A673 (cell line): ENCODE measurements around the gene DGKH. TPM values are rescaled to one million over a fixed set of nuclear protein-coding genes. Genes with fewer than 3 reads are reported as not detected.

Source experiments
- BruUV-seq: library from RNA; stranded (reverse); fragments of 400-500 nt; replicated peaks from 2 replicates; lab custom pipeline; 2021; lab: Mats Ljungman, UMichigan
- CTCF ChIA-PET: fragments of 300-600 bp; sonication (Branson Sonifier 250); formaldehyde crosslinking; loops from one replicate; lab custom pipeline; 2022; ENCODE audit warnings: antibody characterized with exemption; lab: Charles Lee
- POLR2A ChIA-PET: fragments of 300-600 bp; sonication (Branson Sonifier 250); formaldehyde crosslinking; loops from one replicate; lab custom pipeline; 2022; ENCODE audit warnings: antibody characterized with exemption; ENCODE audit not compliant: low non-redundant PET; lab: Charles Lee
- DNase-seq: peaks from one replicate; pipeline ENCODE4 v3.0.0-alpha.2; 2015; ENCODE audit warnings: low spot score
- H3K27ac ChIP-seq: fragments of 200-600 bp; sonication (generic); 2 replicates; pipeline ENCODE4 v1.5.1; 2016; ENCODE audit warnings: mixed run types, low read depth, mild to moderate bottlenecking, mixed read lengths, antibody characterized with exemption, low read length; ENCODE audit not compliant: poor library complexity, severe bottlenecking
- H3K27me3 ChIP-seq: fragments of 200-600 bp; sonication (generic); replicated peaks from 2 replicates; pipeline ENCODE4 v1.6.1; 2017; ENCODE audit warnings: mixed run types, low read depth, mild to moderate bottlenecking, mixed read lengths, antibody characterized with exemption, low read length; ENCODE audit not compliant: insufficient read depth, poor library complexity
- H3K36me3 ChIP-seq: fragments of 200-600 bp; sonication (generic); 2 replicates; pipeline ENCODE4 v1.6.1; 2016; ENCODE audit warnings: mixed run types, mild to moderate bottlenecking, mixed read lengths, antibody characterized with exemption, low read length; ENCODE audit not compliant: insufficient read depth, poor library complexity, severe bottlenecking
- H3K4me1 ChIP-seq: fragments of 200-600 bp; sonication (generic); 2 replicates; pipeline ENCODE4 v1.6.1; 2017; ENCODE audit warnings: mixed run types, mild to moderate bottlenecking, mixed read lengths, antibody characterized with exemption, low read length; ENCODE audit not compliant: insufficient read depth, poor library complexity, severe bottlenecking
- H3K4me3 ChIP-seq: fragments of 200-600 bp; sonication (generic); 2 replicates; pipeline ENCODE4 v1.5.1; 2016; ENCODE audit warnings: low read depth, mixed run types, mild to moderate bottlenecking, mixed read lengths, low read length; ENCODE audit not compliant: poor library complexity, severe bottlenecking
- H3K9me3 ChIP-seq: fragments of 200-600 bp; sonication (generic); 2 replicates; pipeline ENCODE4 v1.6.1; 2016; ENCODE audit warnings: mixed run types, low read depth, mild to moderate bottlenecking, mixed read lengths, antibody characterized with exemption, low read length; ENCODE audit not compliant: poor library complexity, severe bottlenecking
- CTCF ChIP-seq: fragments of 300-800, 200-600 bp; sonication (generic); conservative IDR thresholded peaks from 2 replicates; pipeline ENCODE4 v1.5.1; 2017; ENCODE audit warnings: low read depth, mild to moderate bottlenecking, antibody characterized with exemption, low read length, moderate library complexity, mixed read lengths
- EZH2 ChIP-seq: fragments of 200-600 bp; sonication (generic); IDR thresholded peaks from 2 replicates; pipeline ENCODE4 v1.6.1; 2017; ENCODE audit warnings: borderline replicate concordance, low read depth, mild to moderate bottlenecking, mixed read lengths, antibody characterized with exemption, low read length; ENCODE audit not compliant: poor library complexity, severe bottlenecking
- intact Hi-C: fragments of 100-400 bp; cut with micrococcal nuclease; formaldehyde crosslinking; loops from one replicate; pipeline ENCODE4 v1.10.0; 2022; ENCODE audit not compliant: unreplicated experiment
- total RNA-seq: library from RNA; stranded (reverse); gene quantifications from 2 replicates; pipeline ENCODE4 v1.2.3, GENCODE V29; 2021

Gene DGKH
- total RNA-seq, 1 experiment from 2014 or later, result 13.8 TPM

GRCh38 chr13:42108217-42108616 is 59.8 kb downstream of the DGKH start:
- H3K4me3 ChIP-seq, result no peak overlapping the region
- H3K9me3 ChIP-seq, result no peaks in the 10 kb centered on the region
- ChIA-PET CTCF (no interaction called here), POLR2A (no interaction called here)
- H3K27me3 ChIP-seq, result no peaks in the 10 kb centered on the region
- TF ChIP-seq CTCF, result no peak
- TF ChIP-seq EZH2, result no peak
- intact Hi-C loops, result no loop called here
- no peak for DNase-seq
- no peaks in the 10 kb centered on the region for H3K36me3 ChIP-seq
- no TSS peak for BruUV-seq
- H3K4me1 ChIP-seq, result no peaks in the 10 kb centered on the region
- no peak overlapping the region for H3K27ac ChIP-seq

- Histone ChIP-seq H3K27ac (no peak overlapping the region), H3K4me1 (no peaks in the 10 kb centered on the region), H3K36me3 (no peaks in the 10 kb centered on the region), H3K9me3 (no peaks in the 10 kb centered on the region), H3K27me3 (no peaks in the 10 kb centered on the region), H3K4me3 (no peak overlapping the region)
- TF ChIP-seq CTCF, result no peak
- TF ChIP-seq EZH2, result no peak
- no TSS peak for BruUV-seq
- DNase-seq, result no peak
- intact Hi-C loops, result loop anchor here (2.0 to 10.0 kb wide), 3 partner anchors 205 to 725 kb away; no protein-coding TSS in a partner anchor
- ChIA-PET POLR2A (no interaction called here), CTCF (no interaction called here)
Observed at GRCh38 chr13:42109957-42110356, 61.5 kb downstream of the DGKH start.

- ChIA-PET POLR2A (no interaction called here), CTCF (no interaction called here)
- no peak overlapping the region for H3K4me3 ChIP-seq
- TF ChIP-seq EZH2 (no peak), CTCF (peak; percentile 76)
- no peaks in the 10 kb centered on the region for H3K4me1 ChIP-seq
- DNase-seq, result peak; percentile 80
- H3K27me3 ChIP-seq, result no peaks in the 10 kb centered on the region
- no peaks in the 10 kb centered on the region for H3K36me3 ChIP-seq
- H3K27ac ChIP-seq, result no peak overlapping the region
- intact Hi-C loops, result loop anchor here (2.0 to 10.0 kb wide), 3 partner anchors 206 to 726 kb away; no protein-coding TSS in a partner anchor
- no TSS peak for BruUV-seq
- no peaks in the 10 kb centered on the region for H3K9me3 ChIP-seq
Observed at GRCh38 chr13:42110410-42111155, 62.1 kb downstream of the DGKH start.
